Skeletal muscle tissue (tissue), 4 donors: ENCODE measurements around the gene HEXIM2. TPM values are rescaled to one million over a fixed set of nuclear protein-coding genes. Genes with fewer than 3 reads are reported as not detected.
A peak's percentile ranks its signal among the peaks of the same experiment; 100 is the strongest.

Source experiments
- H3K27ac ChIP-seq: one replicate; pipeline ENCODE4 v1.7.0; 2013; ENCODE audit warnings: mild to moderate bottlenecking, low read depth, low read length, inconsistent platforms
- H3K27me3 ChIP-seq, 3 donors: one replicate each; pipeline ENCODE4 v1.7.0; 2013; ENCODE audit warnings: low read length in 3 of 3; ENCODE audit not compliant: control insufficient read depth in 3 of 3, insufficient read depth in 3 of 3
- H3K36me3 ChIP-seq, 3 donors: one replicate each; pipeline ENCODE4 v1.7.0; 2013; ENCODE audit warnings: low read length in 3 of 3; ENCODE audit not compliant: control insufficient read depth in 3 of 3, insufficient read depth in 3 of 3
- H3K4me1 ChIP-seq, 3 donors: one replicate each; pipeline ENCODE4 v1.7.0; 2013; ENCODE audit warnings: low read length in 3 of 3, mild to moderate bottlenecking in 3 of 3; ENCODE audit not compliant: control insufficient read depth in 3 of 3, insufficient read depth in 3 of 3
- H3K4me3 ChIP-seq, 3 donors: one replicate each; pipeline ENCODE4 v1.7.0; 2013; ENCODE audit warnings: low read length in 3 of 3
- H3K9ac ChIP-seq, 3 donors: one replicate each; pipeline ENCODE4 v1.7.0; 2013; ENCODE audit warnings: low read length in 3 of 3, mild to moderate bottlenecking in 3 of 3, moderate library complexity in 2 of 3, low read depth in 1 of 3
- H3K9me3 ChIP-seq, 3 donors: one replicate each; pipeline ENCODE4 v1.7.0; 2013; ENCODE audit warnings: low read length in 3 of 3; ENCODE audit not compliant: control insufficient read depth in 3 of 3
- total RNA-seq: library from RNA; depleted of rRNA; stranded (reverse); fragments of >200 nt; gene quantifications from one replicate; pipeline ENCODE4 v1.2.3, GENCODE V29; 2014
- donor health status: Osteomylitis.

HEXIM2 gene
- total RNA-seq, 1 donor from 2014 or later: 10.4 TPM

DNA sequence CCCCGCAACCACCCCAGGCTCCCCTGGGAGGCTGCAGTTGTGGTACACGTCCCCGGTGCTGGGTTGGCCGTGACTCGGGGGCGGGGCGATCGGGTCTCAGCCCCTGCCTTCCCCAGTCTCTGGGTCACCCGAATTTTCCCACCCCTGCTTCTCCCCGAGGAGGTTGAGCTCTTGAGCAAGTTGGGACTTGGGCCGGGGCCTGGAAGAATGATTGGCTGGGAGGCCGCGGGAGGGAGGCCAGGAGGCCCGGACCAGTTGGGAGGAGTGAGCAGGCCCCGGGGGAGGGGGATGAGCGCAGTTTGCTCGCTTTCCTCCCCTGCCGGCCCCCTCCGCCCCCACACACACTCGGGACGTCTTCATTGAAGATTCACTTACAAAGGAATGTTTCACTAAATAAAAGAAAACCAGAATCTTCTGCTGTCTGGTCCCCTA, 17.9 kb upstream of the HEXIM2 start:
- H3K9ac ChIP-seq: peak overlapping the region; percentile 74 to 89 (median 80)

DNA sequence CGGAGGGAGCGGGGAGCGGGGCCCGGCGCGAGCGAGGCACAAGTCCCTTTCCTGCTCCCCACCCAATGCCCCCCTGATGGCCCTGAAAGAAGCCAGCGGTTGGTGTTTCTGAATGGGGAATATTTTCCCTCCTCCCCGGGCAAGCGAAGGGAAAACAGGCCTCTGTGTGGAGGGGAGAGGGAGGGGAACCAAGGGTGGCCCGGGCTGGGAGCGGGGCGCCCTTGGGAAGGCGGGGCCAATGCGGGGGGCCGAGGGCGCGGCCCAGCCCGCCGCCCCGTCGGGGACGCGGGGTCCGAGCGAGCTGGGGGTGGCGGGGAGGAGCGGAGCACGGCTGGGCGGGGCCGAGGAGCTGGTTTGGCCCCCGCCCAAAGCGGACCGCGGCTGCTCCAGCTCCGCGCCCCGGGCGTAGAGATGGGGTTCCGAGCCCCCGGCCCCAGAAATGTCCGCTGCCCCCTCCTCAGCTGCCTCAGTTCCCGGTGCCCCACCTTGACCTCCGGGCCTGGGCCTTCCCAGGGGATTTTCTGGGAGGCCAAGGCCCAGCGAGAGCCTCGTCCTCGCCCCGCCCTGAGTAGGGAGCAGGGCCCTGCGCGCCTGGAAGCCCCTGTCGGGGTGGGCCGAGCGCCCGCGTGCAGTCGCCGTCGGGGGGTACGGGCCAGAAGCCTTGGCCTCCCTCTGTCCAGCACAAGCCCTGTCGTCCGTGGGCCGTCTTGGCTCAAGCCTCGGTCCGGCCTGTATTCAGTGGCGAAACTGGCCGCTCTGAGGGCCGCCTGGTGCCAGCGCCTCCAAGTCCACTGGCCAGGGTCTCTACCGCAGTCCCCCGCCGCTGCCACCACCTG, 17.3 kb upstream of the HEXIM2 start:
- Histone ChIP-seq H3K27ac (peak overlapping the region; percentile 86), H3K27me3 (no peaks in the 10 kb centered on the region), H3K4me3 (peak overlapping the region; percentile 62 to 73 (median 67)), H3K9ac (peak overlapping the region; percentile 74 to 89 (median 80)), H3K36me3 (no peaks in the 10 kb centered on the region), H3K9me3 (no peaks in the 10 kb centered on the region), H3K4me1 (peaks cover 23 to 40% (median 31%) of the 10 kb centered on the region in 3 donors)

More for the DNA sequence above, 17.9 kb upstream of the HEXIM2 start:
- Histone ChIP-seq H3K36me3 (no peaks in the 10 kb centered on the region), H3K4me1 (peaks cover 23 to 36% (median 31%) of the 10 kb centered on the region in 3 donors), H3K27ac (peak overlapping the region; percentile 86), H3K27me3 (no peaks in the 10 kb centered on the region), H3K9me3 (no peaks in the 10 kb centered on the region), H3K4me3 (peak overlapping the region; percentile 62 to 73 (median 67))

DNA sequence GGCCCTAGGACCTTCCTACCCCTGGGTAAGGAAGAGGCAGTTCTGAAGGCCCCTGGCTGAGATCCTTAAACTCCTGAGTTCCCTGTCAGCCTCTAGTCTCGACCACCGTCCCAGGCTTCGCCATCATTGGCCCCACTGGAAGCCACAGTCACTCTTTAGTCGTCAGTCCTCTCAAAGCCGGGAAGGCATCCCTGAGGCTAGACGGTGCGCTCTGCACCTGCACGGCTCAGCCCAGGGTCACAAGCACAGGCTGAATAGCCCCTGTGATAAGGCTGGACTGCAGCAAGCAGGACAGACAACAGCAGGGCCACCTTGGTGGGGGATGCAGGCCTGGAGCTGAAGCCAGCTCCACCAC, 16.7 kb upstream of the HEXIM2 start:
- peak overlapping the region; percentile 38 to 73 (median 67) for H3K4me3 ChIP-seq

DNA sequence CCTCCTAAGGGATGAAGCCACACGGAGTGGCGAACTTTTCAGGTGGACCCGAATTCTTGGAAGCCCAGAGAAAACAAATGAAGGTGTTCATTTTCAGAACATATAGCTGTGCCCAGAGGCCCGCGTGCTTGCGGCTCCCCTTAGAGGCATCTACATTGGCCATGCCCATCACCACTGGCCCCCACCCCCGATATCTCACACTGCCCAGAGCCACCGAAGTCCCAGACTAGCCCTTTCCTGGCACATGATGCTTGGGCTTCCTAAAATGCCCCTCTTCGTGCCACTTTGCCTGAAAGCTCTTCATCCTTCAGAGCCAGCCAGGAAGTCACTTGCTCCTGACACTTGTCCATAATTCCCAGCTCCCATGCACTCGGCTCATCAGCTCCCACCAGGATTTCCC, 15.5 kb upstream of the HEXIM2 start:
- Histone ChIP-seq H3K9ac (peak overlapping the region in 2 of 3 donors; percentile 89 to 94), H3K27me3 (no peaks in the 10 kb centered on the region), H3K9me3 (no peaks in the 10 kb centered on the region), H3K27ac (peak overlapping the region; percentile 99), H3K4me3 (peak overlapping the region in 2 of 3 donors; percentile 90), H3K36me3 (peaks cover 0 to 3% (median 0%) of the 10 kb centered on the region in 3 donors), H3K4me1 (peaks cover 30 to 45% (median 33%) of the 10 kb centered on the region in 3 donors)

More for the DNA sequence above, 16.7 kb upstream of the HEXIM2 start:
- Histone ChIP-seq H3K27me3 (no peaks in the 10 kb centered on the region), H3K9me3 (no peaks in the 10 kb centered on the region), H3K36me3 (peaks cover 0 to 3% (median 0%) of the 10 kb centered on the region in 3 donors), H3K9ac (peak overlapping the region; percentile 74 to 89 (median 80)), H3K4me1 (peaks cover 23 to 44% (median 31%) of the 10 kb centered on the region in 3 donors), H3K27ac (peak overlapping the region; percentile 86)

DNA sequence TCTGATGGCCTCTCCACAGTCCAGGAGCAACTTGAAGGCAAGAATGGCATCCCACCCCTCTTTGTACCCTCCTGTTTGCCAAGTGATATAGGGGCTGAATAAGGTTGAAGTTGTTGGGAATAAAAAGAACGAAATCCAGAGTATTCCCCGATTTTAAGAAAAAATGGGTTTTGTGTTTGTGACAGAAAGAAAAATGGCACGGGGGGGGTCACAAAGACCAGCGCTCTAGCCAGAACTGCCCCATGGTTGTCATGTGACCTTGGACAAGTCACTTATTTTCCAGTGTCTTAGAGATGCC, 15.1 kb upstream of the HEXIM2 start:
- peaks cover 0 to 3% (median 0%) of the 10 kb centered on the region in 3 donors for H3K36me3 ChIP-seq
- H3K27me3 ChIP-seq: no peaks in the 10 kb centered on the region
- H3K9ac ChIP-seq: peak overlapping the region; percentile 83 to 94 (median 89)
- H3K4me3 ChIP-seq: peak overlapping the region; percentile 81 to 90 (median 90)
- peaks cover 34 to 48% (median 37%) of the 10 kb centered on the region in 3 donors for H3K4me1 ChIP-seq
- H3K9me3 ChIP-seq: no peaks in the 10 kb centered on the region
- peak overlapping the region; percentile 99 for H3K27ac ChIP-seq

DNA sequence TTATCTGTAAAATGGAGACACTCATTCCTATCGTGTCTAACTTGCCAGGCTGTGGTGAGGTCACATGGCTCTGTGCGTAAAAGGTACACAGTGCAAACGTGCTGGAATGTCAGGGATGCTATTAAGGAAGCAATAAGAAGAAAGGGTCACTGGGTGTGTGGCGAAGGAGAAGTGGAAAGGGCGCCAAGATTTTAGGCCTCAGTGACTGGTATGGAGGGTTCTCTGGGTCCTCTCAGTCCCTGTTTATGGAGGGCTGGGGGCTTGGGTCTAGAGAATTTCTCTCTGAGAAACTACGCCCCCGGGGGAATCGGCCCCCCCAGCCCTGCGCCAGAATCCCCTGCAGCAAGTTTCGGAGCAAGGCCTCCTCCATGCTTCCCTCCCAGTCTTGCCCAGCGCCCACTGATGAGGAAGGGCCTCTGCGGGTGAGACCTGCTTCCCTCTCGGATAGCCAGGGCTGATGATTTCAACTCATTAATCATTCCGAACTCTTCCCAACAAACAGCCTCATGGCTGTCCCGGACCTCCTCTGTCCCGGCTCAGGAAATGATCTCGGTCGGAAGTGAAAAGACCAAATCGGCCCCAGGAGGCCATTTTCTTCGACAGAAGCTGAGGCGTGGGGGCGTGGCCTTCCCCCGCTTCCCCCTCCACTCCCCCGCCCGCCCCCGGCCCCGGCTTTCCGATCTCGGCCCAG, 14.6 kb upstream of the HEXIM2 start:
- Histone ChIP-seq H3K36me3 (peaks cover 0 to 3% (median 0%) of the 10 kb centered on the region in 3 donors), H3K9me3 (no peaks in the 10 kb centered on the region), H3K9ac (peak overlapping the region; percentile 89 to 95 (median 94)), H3K27ac (peak overlapping the region; percentile 99), H3K27me3 (no peaks in the 10 kb centered on the region), H3K4me3 (peak overlapping the region; percentile 81 to 90 (median 90)), H3K4me1 (peaks cover 37 to 53% (median 42%) of the 10 kb centered on the region in 3 donors)

DNA sequence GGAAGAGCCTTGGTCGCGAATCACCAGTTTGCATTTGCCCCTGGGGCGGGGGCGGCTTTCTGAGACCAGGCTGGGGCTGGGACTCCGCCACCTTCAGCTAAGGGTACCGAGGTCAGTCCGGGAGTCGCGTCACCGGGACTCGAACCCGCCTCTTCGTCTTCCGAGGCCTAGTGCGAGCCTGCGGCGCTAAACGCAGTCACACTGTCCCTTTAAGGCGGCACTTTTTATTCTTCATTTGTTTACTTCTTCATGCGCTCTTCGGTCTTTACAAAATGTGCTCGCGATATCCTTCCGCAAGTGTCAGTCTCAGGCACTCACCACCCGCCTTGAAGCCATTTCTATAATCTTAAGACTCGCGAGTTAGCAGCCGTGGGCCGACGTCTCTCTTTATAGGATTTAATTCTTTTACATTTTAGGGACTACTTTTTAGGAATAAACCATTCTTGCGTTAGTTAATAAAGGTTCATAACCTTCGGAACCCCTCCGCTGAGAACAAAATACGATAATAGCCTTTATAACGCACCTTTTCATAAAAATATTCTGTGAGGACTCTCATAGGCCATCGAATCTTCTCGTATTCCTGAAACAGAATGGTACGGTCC, 14.0 kb upstream of the HEXIM2 start:
- H3K9me3 ChIP-seq: no peaks in the 10 kb centered on the region
- H3K27ac ChIP-seq: peak overlapping the region; percentile 99
- H3K9ac ChIP-seq: peak overlapping the region; percentile 89 to 95 (median 94)
- no peaks in the 10 kb centered on the region for H3K27me3 ChIP-seq
- peaks cover 0 to 3% (median 0%) of the 10 kb centered on the region in 3 donors for H3K36me3 ChIP-seq
- peak overlapping the region; percentile 81 to 90 (median 90) for H3K4me3 ChIP-seq
- H3K4me1 ChIP-seq: peaks cover 37 to 55% (median 43%) of the 10 kb centered on the region in 3 donors

DNA sequence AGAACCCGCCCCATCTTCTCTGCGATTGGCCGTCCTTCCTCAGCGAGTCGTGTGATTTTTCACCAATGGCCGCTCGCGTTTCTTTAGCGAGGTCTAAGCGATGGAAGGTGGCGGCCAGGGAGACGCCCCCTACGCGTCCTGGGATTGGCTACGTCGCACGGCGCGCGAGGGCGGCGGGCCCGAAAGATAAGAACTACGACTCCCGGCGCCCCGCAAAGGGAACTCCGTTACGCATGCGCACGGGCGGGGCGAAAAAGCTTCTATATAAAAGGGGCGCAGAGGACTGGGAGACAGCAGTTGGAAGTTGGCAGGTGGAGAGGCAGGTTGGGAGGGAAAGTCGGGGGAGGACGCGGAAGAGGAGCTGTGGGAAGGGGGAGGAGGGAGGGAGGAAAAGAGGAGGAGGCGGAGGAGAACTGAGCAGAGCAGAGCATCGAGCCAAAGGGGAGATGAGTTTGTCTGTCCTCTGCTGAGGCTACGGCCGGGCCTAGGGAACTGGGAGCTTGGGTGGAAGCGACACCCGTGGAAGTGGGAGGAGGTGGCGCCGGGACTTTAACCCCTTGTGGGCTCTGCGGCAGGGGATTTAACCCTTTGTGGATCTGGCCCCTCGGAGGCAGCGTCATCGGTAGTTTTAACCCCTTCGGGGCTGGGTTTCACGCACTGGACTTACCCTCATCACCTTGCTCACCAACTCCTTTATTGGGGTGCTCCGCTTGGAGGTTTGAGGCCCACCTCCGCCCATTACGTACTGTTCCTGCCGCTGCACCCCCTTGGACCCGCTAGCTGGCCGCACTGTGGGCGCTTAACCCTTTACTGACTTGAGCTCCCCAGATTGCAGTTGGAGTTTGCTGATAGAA, 13.3 kb upstream of the HEXIM2 start, which contains the start of gene HEXIM1:
Gene HEXIM1 (plus strand): TSS at position 293 of the 854 bp plus-strand sequence. CDS start 716 bp downstream, outside the sequence.
- Histone ChIP-seq H3K4me1 (peaks cover 37 to 53% (median 37%) of the 10 kb centered on the region in 3 donors), H3K36me3 (peaks cover 0 to 3% (median 0%) of the 10 kb centered on the region in 3 donors)

More for the DNA sequence above, 13.3 kb upstream of the HEXIM2 start, which contains the start of gene HEXIM1:
- no peaks in the 10 kb centered on the region for H3K9me3 ChIP-seq
- H3K27me3 ChIP-seq: no peaks in the 10 kb centered on the region
- H3K27ac ChIP-seq: peak within 1 kb of the TSS; percentile 99
- peak within 1 kb of the TSS; percentile 93 to 99 (median 98) for H3K9ac ChIP-seq
- peak within 1 kb of the TSS; percentile 96 to 97 (median 96) for H3K4me3 ChIP-seq
